Measurements from ENCODE around the gene C1RL. TPM values are rescaled to one million over a fixed set of nuclear protein-coding genes. Genes with fewer than 3 reads are reported as not detected.
A peak's percentile ranks its signal among the peaks of the same experiment; 100 is the strongest.

C1RL gene
- polyA plus RNA-seq, 1 experiment = 45.3 TPM

DNA sequence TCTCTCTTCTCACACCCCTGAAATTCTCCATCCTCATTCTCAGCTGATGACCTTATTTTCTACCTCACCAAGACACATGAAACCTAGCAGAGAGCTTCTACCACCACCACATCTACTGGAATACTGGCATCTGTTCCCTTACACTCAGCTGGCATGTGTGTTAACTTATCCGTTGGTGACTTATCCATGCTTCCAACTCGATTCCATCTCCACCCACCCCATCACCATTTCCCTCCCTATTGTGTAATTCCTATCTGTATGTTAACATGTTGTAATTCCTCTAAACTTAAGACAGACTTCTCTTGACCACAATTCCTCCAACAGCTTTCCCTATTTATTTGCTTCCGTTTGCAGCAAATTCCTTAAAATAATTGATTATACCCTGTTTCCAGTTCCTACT lies 33.1 kb downstream of the C1RL start:
- no peaks in the 10 kb centered on the region for H3K27me3 ChIP-seq (ENCODE audit: control insufficient read depth, insufficient read depth, low read length)
- ChIA-PET POLR2A (interaction anchor here (1.2 to 1.9 kb wide), 3 partner anchors 14 to 32 kb away, joined by 3 to 7 read pairs (median 7); partner anchors contain the start of gene C1S), CTCF (interaction anchor here (0.6 to 2.2 kb wide), 5 partner anchors 15 to 1469 kb away, joined by 3 to 6 read pairs (median 4); partner anchors contain the start of genes C1R, C1RL and C1S)
- no peak overlapping the region for H3K4me3 ChIP-seq (ENCODE audit: low read depth, low read length)
- H3K9me3 ChIP-seq (ENCODE audit: control insufficient read depth, insufficient read depth, low read length) = peaks cover 5% of the 10 kb centered on the region
- peak overlapping the region; percentile 57 for H3K27ac ChIP-seq (ENCODE audit: low read depth, low read length)
- peak; percentile 56 for DNase-seq (ENCODE audit: low read depth, low spot score)
- TF ChIP-seq CTCF (IDR thresholded peaks at IDR 0.05; ENCODE audit: low read depth, low read length) = no peak

- CTCF ChIA-PET = interaction anchor here (0.9 to 2.2 kb wide), 4 partner anchors 15 to 38 kb away, joined by 3 to 6 read pairs (median 5); partner anchors contain the start of genes C1R, C1RL and C1S
- H3K27me3 ChIP-seq (ENCODE audit: control insufficient read depth, insufficient read depth, low read length) = no peaks in the 10 kb centered on the region
- H3K9me3 ChIP-seq (ENCODE audit: control insufficient read depth, insufficient read depth, low read length) = peaks cover 2% of the 10 kb centered on the region
- no peak overlapping the region for H3K4me3 ChIP-seq (ENCODE audit: low read depth, low read length)
- H3K27ac ChIP-seq (ENCODE audit: low read depth, low read length) = peak overlapping the region; percentile 52
- POLR2A ChIA-PET = interaction anchor here (1.2 to 1.9 kb wide), 3 partner anchors 14 to 33 kb away, joined by 3 to 7 read pairs (median 7); partner anchors contain the start of gene C1S
- no peak for DNase-seq (ENCODE audit: low read depth, low spot score)
- no peak for TF ChIP-seq CTCF (IDR thresholded peaks at IDR 0.05; ENCODE audit: low read depth, low read length)
Measured at GRCh38 chr12:7075518-7075917, 33.5 kb downstream of the C1RL start.

DNA sequence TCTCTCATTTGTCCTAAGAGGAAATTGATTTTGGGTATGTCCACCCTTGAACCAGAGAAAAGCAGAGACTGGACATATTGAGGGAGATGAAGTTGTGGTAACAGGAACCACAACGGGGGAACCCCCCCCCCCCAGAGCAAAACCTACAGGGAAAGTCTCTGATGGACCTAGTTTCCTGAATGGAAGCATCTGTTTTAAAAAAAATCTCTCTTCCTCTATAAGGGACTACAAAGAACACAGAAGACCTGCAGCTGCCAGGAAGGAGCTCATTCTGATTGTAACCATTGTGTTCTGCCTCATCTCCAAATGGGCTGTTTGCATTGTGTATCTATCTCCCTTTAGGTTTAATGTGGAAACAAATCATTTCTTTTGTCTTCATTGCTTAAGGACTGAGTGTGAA lies 35.1 kb downstream of the C1RL start:
- no peak overlapping the region for H3K27ac ChIP-seq (ENCODE audit: low read depth, low read length)
- H3K27me3 ChIP-seq (ENCODE audit: control insufficient read depth, insufficient read depth, low read length) = no peaks in the 10 kb centered on the region
- no peak for TF ChIP-seq CTCF (IDR thresholded peaks at IDR 0.05; ENCODE audit: low read depth, low read length)
- POLR2A ChIA-PET = no interaction called here
- H3K4me3 ChIP-seq (ENCODE audit: low read depth, low read length) = no peak overlapping the region
- DNase-seq (ENCODE audit: low read depth, low spot score) = no peak
- H3K9me3 ChIP-seq (ENCODE audit: control insufficient read depth, insufficient read depth, low read length) = no peaks in the 10 kb centered on the region; the same call in 1 of the 2 replicates
- CTCF ChIA-PET = no interaction called here

DNA sequence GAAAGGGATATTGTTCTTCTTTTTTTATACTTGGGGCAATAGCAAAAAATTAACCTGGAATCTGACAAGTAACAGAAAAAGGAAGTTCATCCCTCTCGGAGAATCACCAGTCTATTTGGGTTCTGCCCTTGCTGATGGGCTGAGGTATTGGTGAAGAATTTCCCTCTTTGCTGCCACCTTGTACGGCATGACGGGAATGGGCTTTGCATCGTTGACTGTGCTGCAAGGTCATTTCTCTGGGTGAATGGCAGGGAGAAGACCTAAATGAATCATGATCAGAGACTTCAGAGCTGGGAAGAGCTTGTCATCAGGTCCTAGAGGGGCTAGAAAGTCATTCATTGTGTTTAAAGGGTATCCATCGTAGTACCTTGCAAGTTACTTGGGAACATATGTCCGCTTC lies 36.5 kb downstream of the C1RL start:
- ChIA-PET CTCF (no interaction called here), POLR2A (no interaction called here)
- H3K27ac ChIP-seq (ENCODE audit: low read depth, low read length) = no peak overlapping the region
- H3K27me3 ChIP-seq (ENCODE audit: control insufficient read depth, insufficient read depth, low read length) = no peaks in the 10 kb centered on the region
- TF ChIP-seq CTCF (IDR thresholded peaks at IDR 0.05; ENCODE audit: low read depth, low read length) = no peak
- H3K9me3 ChIP-seq (ENCODE audit: control insufficient read depth, insufficient read depth, low read length) = no peaks in the 10 kb centered on the region; the same call in 1 of the 2 replicates
- no peak overlapping the region for H3K4me3 ChIP-seq (ENCODE audit: low read depth, low read length)
- no peak for DNase-seq (ENCODE audit: low read depth, low spot score)

- Histone ChIP-seq H3K27me3 (ENCODE audit: control insufficient read depth, insufficient read depth, low read length) (no peaks in the 10 kb centered on the region), H3K4me3 (ENCODE audit: low read depth, low read length) (no peak overlapping the region), H3K27ac (ENCODE audit: low read depth, low read length) (no peak overlapping the region), H3K9me3 (ENCODE audit: control insufficient read depth, insufficient read depth, low read length) (no peaks in the 10 kb centered on the region; the same call in 1 of the 2 replicates)
- no peak for TF ChIP-seq CTCF (IDR thresholded peaks at IDR 0.05; ENCODE audit: low read depth, low read length)
- no peak for DNase-seq (ENCODE audit: low read depth, low spot score)
- ChIA-PET CTCF (no interaction called here), POLR2A (no interaction called here)
Measured at GRCh38 chr12:7072035-7072434, 37.0 kb downstream of the C1RL start.
